Measurements from ENCODE around the gene NTN3.

GRCh38 chr16:2471016-2471652 is at the start of gene NTN3:
- TF ChIP-seq POLR2A (IDR thresholded peaks at IDR 0.05): no peak
- TF ChIP-seq, protein P1, sequence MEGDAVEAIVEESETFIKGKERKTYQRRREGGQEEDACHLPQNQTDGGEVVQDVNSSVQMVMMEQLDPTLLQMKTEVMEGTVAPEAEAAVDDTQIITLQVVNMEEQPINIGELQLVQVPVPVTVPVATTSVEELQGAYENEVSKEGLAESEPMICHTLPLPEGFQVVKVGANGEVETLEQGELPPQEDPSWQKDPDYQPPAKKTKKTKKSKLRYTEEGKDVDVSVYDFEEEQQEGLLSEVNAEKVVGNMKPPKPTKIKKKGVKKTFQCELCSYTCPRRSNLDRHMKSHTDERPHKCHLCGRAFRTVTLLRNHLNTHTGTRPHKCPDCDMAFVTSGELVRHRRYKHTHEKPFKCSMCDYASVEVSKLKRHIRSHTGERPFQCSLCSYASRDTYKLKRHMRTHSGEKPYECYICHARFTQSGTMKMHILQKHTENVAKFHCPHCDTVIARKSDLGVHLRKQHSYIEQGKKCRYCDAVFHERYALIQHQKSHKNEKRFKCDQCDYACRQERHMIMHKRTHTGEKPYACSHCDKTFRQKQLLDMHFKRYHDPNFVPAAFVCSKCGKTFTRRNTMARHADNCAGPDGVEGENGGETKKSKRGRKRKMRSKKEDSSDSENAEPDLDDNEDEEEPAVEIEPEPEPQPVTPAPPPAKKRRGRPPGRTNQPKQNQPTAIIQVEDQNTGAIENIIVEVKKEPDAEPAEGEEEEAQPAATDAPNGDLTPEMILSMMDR (IDR thresholded peaks at IDR 0.05): no peak
